GM19438 (cell line): ENCODE measurements around the gene PDE8A.

ENCODE experiments used
- ATAC-seq: cut with Tn5 transposase; IDR thresholded peaks from one replicate; pipeline ENCODE4 v1.9.1; 2021; ENCODE audit warnings: low read depth; ENCODE audit not compliant: unreplicated experiment

The PDE8A gene

GRCh38 chr15:85116925-85117646, 135.4 kb downstream of the PDE8A start:
- ATAC-seq = no peak

DNA sequence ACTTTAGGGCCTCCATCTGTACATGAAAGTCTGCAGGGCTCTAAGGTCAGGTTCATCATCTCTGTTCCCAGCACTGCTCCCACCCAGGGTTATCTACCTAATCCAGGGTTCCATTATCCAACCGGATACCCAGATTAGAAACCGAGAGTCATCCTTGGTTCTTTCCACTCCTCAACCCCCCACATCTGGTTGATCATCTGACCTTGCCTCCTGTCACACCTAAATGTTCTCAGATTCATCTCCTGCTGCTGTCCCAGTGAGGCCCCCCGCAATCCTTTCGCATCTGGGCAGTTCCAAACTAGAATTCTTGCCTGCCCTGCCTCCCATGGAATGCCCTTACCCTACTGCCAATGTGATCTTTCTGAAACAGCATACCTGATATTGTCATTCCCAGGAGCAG, 136.5 kb downstream of the PDE8A start:
- ATAC-seq = no peak

GRCh38 chr15:85118581-85118980, 136.9 kb downstream of the PDE8A start:
- ATAC-seq = no peak

- ATAC-seq = no peak
Measured at GRCh38 chr15:85120351-85121113, 138.9 kb downstream of the PDE8A start.

GRCh38 chr15:85124173-85124572, 142.5 kb downstream of the PDE8A start:
- ATAC-seq = no peak

- no peak for ATAC-seq
Measured at GRCh38 chr15:85125056-85125661, 143.5 kb downstream of the PDE8A start.

GRCh38 chr15:85128621-85129020, 147.0 kb downstream of the PDE8A start:
- no peak for ATAC-seq

- ATAC-seq = no peak
Measured at GRCh38 chr15:85129881-85130280, 148.2 kb downstream of the PDE8A start.

DNA sequence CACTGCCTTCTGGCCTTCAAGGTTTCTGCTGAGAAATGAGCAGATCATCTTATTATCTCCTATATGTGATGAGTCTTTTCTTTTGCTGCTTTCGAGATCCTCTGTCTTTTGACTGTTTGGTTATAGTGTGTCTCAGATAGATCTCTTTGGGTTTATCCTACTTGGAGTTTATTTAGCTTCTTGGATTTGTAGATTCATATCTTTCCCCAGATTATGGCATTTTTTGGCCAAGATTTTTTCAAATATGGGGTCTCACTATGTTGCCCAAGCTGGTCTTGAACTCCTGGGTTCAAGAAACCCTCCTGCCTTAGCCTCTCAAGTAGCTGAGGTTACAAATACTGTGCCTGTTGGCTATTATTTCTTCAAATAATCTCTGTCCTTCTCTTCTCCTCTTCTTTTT, 150.3 kb downstream of the PDE8A start:
- ATAC-seq = no peak

- ATAC-seq = no peak
Measured at GRCh38 chr15:85133709-85134108, 152.1 kb downstream of the PDE8A start.

- no peak for ATAC-seq
Measured at GRCh38 chr15:85137489-85138168, 156.0 kb downstream of the PDE8A start.

- ATAC-seq = no peak
Measured at GRCh38 chr15:85139391-85139790, 157.7 kb downstream of the PDE8A start.

DNA sequence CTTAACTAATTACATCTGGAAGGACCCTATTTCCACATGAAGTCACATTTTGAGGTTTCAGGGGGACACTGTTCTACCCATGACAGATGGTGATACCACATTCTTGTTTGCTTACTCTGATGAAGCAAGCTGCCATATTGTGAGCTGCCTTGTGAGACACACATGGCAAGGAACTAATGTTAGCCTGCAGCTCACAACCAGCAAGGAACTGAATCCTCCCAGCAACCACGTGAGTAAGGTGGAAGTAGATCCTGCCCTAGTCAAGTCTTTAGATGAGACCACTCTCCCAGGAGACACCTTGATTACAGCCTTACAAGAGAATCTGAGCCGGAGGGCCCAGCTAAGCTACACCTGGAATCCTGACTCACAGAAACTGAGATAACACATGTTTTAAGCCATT, 160.1 kb downstream of the PDE8A start:
- ATAC-seq = no peak

DNA sequence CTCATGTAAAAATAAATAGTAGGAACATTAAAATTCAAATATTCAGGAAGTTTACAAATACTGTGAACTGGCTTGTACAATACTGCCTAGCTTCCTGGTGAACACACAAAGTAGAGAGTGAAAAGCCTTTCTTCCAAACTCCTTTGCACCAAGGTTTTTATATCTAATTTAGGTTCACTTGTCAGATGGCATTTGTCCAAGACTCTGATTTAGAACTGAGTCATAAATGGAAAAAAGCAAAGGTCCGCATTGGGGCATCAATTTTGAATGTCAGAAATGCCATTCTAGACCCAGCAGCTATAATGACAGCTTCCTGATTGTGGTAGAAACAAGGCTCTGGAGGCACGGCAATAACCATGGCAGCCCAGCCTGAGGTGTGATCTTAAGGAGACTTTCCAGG, 160.7 kb downstream of the PDE8A start:
- ATAC-seq = no peak

DNA sequence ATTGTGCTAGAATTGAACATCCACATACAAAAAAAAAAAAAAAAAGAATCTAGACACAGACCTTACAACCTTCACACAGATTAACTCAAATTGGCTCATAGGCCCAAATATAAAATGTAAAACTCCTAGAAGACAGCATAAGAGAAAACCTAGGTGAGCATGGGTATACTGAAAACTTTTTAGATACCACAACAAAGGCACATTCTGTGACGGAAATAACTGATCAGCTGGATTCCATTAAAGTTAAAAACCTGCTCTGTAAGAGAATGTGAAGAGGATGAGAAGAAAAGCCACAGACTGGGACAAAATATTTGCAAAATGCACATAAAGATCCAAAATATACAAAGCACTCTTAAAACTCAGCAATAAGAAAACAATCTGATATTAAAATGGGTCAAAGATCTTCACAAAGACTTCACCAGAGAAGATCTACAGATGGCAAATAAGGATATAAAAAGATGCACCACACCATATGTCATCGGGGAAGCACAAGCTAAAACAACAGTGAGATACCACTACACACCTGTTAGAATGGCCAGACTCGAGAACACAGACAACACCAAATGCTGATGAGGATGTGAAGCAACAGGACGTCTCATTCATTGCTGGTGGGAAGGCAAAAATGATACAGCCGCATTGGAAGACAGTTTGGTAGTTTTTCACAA, 167.9 kb downstream of the PDE8A start:
- no peak for ATAC-seq

DNA sequence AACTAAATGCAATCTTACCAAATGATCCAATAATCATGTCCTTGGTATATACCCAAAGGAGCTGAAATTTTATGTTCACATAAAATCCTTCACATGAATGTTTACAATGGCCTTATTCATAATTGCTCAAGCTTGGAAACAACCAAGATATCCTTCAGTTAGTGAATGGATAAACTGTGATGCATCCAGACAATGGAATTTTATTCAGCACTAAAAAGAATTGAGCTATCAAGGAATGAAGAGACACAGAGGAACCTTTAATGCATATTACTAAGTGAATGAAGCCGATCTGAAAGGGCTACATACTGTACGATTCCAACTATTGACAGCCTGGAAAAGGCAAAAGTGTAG, 168.4 kb downstream of the PDE8A start:
- ATAC-seq = no peak

DNA sequence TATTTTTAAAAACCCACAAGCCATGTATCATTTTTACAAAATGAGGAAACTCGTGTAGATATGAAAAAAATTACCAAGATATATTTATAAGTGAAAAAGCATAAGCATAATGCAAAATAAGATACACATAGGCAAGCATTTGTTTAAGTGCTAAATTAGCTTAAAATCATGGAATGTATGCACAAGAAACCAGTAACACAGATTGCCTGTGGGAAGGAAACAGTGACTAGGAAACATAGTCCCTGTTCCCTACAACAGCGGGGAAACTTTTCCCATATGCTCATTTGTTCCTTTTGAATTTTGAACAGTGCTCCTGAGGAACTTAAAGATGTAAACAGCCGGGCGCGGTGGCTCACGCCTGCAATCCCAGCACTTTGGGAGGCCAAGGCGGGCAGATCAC, 169.5 kb downstream of the PDE8A start:
- no peak for ATAC-seq

- no peak for ATAC-seq
Measured at GRCh38 chr15:85151861-85152260, 170.2 kb downstream of the PDE8A start.

DNA sequence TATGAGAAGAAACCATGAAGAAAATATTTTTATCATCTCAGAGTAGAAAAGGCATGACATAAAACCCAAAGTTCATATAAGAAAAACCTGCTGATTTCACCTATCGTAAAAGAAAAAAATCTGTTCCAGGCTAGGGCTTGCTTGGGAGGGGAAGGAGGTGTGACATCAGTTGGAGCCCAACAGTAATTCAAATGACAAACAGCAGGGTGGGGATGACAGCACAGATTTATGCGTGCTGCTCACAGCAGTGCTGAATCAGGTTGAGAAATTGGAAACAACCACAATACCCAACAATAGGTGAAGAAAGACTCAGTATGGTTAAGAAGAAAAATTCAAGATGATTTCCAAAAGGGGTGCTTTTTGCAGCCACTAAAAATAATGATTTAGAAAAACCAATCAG, 172.4 kb downstream of the PDE8A start:
- no peak for ATAC-seq

DNA sequence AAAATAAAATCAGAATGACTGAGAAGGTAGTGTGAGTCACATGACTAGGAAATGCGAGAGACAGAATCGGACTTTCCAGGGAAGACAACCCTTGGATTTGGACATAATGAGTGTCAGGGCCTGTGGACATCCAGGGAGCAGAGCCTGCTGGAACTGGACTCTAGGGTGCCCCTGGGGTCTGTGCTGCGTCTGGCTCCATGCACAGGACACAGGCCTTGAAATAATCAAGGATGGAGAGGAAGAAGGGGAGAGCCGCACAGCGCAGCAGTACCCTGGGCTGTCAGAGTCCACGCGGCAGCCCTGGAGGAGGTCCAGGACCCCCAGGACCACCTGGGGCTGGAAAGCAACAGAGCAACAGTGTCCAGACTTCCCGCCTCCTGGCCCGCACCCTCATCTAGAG, 173.7 kb downstream of the PDE8A start:
- ATAC-seq = no peak

DNA sequence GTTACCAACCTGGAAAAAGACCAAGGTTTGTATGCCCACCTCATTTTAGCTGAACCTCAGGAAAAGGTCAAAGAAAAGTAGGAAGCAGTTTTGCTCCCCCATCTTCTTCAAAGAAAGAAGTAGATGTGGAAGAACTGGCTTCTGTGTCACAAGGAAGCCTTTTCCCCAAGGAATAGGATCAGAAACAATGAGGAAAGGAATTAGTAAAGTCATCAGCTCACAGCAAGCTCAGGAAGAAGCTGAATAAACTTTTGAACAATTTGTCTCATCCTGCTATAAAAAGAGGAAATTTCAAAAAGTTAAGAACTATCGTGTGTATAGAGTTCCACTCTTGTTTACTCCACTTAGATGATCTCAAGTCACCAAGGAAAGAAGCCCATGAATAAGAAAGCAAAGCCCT, 174.2 kb downstream of the PDE8A start:
- no peak for ATAC-seq
